Endothelial cell of hepatic sinusoid (primary cell): ENCODE results near the gene SPG21.

ENCODE experiments used
- in situ Hi-C: cut with HindIII; loops from 2 replicates; pipeline ENCODE4 v1.10.0; 2017; ENCODE audit warnings: low sequenced_read_pairs

SPG21 gene

GRCh38 chr15:64993290-64993689 lies 3.6 kb upstream of the SPG21 start:
- in situ Hi-C loops: no loop called here

DNA sequence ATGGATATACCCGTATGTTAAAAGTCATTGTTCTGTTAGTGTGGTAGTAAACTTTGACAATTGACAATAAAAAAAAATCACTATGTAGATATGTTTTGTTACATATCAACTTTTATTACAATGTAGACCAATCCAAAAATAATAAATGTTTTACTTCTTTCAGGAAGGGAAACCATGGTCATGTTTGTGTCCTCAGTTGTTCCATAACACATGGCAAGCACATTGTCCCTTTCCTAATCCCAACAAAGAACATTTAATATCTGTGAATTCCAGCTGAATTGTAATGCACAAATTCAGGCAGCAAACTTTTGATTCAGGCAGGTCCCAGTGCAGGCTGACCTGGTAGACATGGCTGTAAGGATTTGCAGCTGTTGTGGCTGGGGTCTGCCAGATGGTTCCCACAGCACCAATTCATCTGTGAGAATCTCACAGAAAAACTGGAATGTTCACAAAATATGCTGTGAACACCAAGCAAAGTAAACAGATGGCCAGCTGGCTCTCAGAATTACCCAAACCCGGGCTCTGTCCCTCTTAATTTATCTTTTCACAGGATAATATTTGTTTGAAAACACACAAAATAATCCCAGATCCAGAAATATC lies 1.9 kb upstream of the SPG21 start:
- in situ Hi-C loops: no loop called here

GRCh38 chr15:64990168-64990470 lies 405 bp upstream of the SPG21 start:
- in situ Hi-C loops: no loop called here

DNA sequence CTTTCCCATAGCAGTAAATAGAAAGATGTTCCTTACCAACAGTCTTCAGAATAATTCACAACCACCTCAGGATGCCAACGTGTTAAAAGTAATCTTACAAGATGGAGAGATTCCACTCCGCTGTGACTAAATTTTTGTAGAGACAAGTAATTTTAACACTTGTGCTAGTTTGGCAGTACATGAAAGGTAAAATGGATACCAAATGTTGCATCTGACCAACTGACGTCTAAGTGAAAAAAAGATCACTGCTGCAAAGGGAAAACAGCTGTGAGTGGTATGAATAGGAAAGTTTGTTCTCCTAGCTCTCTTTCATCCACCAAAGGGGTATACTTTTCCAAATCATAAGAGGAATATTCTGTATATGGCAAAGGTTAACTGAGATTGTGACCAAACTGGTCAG lies 2.6 kb downstream of the SPG21 start:
- in situ Hi-C loops: no loop called here

- in situ Hi-C loops: no loop called here
These were observed 4.2 kb downstream of the SPG21 start for GRCh38 chr15:64985366-64986033.

- in situ Hi-C loops: no loop called here
These were observed 7.2 kb downstream of the SPG21 start for GRCh38 chr15:64982472-64982871.

- in situ Hi-C loops: no loop called here
These were observed 7.8 kb downstream of the SPG21 start for GRCh38 chr15:64981812-64982431.

DNA sequence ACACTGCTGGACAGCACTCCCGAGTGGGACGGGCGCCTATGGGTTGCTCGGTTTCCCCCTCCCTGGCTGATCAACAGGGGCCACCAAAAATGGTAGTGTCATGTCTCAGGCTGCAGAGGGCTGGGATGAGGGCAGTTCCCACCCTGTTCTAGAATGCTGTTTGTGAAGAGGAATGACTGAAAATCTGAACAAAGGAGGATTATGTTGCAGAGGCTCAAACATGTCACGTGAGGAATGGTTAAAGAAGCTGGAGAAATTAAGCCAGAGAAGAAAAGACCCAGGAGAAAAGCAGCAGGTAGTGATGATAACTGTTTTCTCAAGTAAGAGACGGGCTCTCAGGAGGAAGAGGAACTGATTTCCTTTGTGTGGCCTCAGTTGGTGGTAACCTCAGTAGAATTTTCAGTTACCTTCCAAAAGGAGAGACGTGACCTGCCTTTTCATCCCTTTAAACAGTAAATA lies 10.4 kb downstream of the SPG21 start:
- in situ Hi-C loops: no loop called here

DNA sequence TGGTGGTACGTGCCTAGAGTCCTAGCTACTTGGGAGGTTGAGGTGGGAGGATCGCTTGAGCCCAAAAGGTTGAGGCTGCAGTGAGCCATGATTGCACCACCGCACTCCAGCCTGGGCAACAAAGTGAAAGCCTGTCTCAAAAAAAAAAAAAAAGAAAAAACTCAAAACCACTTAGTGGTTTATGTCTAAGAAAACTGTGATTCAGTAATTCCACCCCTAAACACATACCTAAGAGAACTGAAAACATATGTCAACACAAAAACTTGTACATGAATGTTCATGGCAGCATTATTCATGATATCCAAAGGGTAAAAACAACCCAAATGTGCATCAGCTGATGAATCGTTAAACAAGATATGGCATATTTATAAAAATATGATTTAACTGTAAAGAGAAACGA lies 14.3 kb downstream of the SPG21 start:
- in situ Hi-C loops: no loop called here

DNA sequence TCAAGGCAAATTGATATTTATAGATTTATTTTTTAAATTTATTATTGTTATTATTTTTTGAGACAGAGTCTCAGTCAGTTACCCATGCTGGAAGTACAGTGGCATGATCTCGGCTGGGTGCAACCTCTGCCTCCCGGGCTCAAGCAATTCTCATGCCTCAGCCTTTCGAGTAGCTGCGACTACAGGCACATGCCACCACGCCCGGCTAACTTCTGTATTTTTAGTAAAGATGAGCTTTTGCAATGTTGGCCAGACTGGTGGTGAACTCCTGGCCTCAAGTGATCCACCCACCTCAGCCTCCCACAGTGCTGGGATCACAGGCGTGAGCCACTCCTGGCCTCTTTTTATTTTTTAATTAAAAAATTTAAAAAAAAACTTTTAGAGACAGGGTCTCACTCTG lies 19.0 kb downstream of the SPG21 start:
- in situ Hi-C loops: no loop called here

DNA sequence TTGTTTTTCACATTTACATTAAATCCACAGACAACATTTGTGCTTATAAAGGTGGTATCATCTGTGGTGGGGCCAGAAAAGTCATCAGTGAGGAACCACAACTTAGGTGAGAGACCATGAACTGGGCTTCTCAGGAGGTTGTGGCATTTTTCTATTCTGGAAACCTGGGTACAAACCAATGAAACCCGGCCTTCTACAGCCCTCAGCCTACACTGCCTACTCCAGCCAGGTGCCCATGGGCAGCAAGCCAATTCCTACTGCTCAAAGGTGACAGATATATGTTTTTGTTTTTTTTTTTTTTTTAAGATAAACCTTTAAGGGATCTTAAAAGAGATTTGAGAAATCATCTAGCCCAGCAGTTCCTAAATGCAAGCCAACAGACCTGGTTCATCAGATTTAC lies 20.3 kb downstream of the SPG21 start:
- in situ Hi-C loops: no loop called here

DNA sequence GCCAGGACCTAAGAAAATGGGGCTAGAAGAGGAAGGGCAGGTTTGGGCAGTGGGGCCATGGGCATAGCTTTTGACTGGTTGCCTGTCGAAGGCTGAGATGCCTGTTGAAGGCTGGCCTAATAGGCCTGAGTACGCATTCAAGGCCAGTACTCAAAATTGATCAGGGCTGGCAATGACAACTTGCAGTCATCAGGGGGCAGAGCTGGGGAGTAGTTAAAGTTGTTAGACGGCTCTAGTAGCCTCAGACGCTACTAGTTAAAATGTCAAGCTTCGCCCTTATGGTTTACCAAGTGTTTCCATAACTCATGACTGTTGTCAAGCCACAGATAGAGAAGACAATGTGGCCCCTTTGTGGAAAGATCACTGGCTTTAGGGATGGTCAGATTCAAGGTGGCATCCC lies 28.7 kb downstream of the SPG21 start:
- in situ Hi-C loops: no loop called here

DNA sequence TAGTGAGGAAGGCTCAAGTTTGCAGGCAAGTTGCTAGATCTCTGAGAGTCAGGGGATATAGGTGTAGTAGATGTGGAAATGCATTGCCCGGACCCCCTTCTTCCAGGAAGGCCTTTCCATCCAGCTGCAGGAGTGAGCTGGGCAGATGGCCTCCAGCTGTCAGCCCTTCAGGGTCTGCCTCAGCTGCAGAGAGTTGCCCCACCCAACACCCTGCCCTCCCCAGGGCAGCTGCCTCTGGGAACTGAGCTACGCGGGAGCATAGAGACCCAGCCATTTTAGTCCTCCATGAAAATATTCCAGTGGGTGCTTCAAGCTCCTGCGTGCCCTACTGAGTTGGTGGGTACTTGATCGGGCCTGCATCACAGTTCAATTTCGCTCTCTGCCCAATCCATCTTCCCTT lies 29.6 kb downstream of the SPG21 start:
- in situ Hi-C loops: no loop called here

DNA sequence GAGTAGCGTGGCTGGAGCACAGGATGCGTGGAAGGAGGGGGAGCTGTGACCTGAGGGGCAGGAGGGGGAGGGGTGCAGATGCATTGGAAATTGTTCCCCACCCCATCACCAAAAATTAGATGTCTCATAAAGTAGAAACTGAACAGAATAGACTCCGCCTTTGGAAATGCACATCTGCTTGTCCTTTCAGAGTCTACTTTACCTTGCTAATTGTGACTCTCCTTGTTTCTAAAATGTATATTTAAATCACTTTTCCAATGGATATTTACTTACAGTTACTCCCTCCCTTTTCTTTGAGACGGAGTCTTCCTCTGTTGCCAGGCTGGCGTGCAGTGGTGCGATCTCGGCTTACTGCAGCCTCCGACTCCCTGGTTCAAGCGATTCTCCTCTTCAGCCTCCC lies 30.6 kb downstream of the SPG21 start:
- in situ Hi-C loops: no loop called here

- in situ Hi-C loops: no loop called here
These were observed 35.3 kb downstream of the SPG21 start for GRCh38 chr15:64954395-64954794.

- in situ Hi-C loops: no loop called here
These were observed 37.8 kb downstream of the SPG21 start for GRCh38 chr15:64951777-64952418.

GRCh38 chr15:64950888-64951287 lies 38.8 kb downstream of the SPG21 start:
- in situ Hi-C loops: no loop called here

DNA sequence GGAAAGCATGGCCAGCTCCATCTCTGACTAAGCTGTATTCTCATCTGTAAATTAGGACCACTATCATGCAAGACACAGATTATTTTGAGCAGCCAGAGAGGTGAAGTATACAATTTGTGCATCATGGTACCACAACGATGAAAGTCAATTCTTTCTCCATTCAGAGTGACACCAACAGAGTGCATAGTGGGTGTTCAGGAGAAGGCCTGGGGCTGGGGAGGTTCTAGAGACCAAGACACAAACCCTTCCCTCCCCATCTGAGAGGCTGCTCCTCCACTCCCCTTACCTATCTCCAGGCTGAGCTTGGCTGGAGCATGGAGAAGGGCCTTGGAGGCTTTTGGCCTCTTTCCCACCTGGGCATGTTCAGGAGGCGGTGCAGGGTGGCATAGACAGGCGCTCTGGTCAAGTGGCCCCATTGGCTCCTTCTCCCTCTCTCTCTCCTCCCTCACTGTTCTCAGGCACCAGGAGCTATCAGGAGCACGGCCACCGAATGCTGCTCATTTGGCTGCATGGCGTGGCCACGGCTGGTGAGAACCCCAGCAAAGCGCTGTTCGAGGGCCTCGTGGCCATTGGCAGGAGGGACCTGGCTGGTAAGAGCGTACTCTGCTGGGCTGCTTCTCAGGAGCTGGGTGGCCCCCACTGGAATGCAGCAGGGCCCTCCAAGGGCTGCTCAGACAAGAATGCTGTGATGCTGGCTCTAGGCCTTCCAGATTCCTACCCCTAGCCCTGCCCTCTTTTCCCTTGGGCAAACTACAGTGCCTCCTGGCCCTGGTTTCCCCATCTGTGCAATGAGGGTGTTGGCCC lies 40.1 kb downstream of the SPG21 start:
- in situ Hi-C loops: no loop called here

- in situ Hi-C loops: no loop called here
These were observed 40.8 kb downstream of the SPG21 start for GRCh38 chr15:64948916-64949315.

- in situ Hi-C loops: no loop called here
These were observed 42.5 kb downstream of the SPG21 start for GRCh38 chr15:64947211-64947610.

GRCh38 chr15:64944961-64945360 lies 44.8 kb downstream of the SPG21 start:
- in situ Hi-C loops: no loop called here
